Prostate gland (tissue), 2 donors: Measurements from ENCODE around the gene CARD9.

Experiments used
- POLR2A ChIP-seq: fragments of 450-650 bp; IDR thresholded peaks from one replicate; pipeline ENCODE4 v1.6.1; 2016; ENCODE audit warnings: antibody characterized with exemption, mild to moderate bottlenecking
- POLR2AphosphoS5 ChIP-seq: sonication (generic); formaldehyde crosslinking; IDR thresholded peaks from one replicate; pipeline ENCODE4 v1.6.1; 2017; ENCODE audit warnings: antibody characterized with exemption
- TF ChIP-seq, protein P1 (sequence below), 4 experiments: fragments of 200-600 bp in 2 of 4; fragments of 450-650 bp in 2 of 4; sonication (generic) in 2 of 4; IDR thresholded peaks; 1 replicate in 3 of 4; 2 replicates in 1 of 4; pipeline ENCODE4 v1.5.1; 2016 to 2019; ENCODE audit warnings: antibody characterized with exemption in 4 of 4, mild to moderate bottlenecking in 2 of 4, moderate library complexity in 2 of 4

DNA sequence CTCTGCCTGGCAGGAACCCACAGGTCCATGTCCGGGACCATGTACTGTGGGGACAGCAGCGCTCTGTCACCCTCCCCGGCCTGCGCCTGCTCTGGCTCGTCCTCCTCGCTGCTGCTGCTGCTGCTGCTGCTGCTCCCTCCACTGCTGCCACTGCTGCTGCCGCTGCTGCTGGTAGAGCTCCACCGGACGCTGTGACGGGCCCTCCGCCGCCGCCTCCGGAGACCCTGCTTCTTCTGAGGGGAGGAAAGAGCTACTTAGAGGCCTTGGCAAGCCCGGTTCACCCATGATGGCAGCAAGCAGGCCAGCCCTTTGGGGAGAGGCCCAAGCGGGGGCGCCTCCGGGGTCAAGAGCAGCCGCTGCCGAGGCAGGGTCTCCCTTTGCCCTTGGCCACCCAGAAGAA, 10.0 kb upstream of the CARD9 start:
- TF ChIP-seq, protein P1, sequence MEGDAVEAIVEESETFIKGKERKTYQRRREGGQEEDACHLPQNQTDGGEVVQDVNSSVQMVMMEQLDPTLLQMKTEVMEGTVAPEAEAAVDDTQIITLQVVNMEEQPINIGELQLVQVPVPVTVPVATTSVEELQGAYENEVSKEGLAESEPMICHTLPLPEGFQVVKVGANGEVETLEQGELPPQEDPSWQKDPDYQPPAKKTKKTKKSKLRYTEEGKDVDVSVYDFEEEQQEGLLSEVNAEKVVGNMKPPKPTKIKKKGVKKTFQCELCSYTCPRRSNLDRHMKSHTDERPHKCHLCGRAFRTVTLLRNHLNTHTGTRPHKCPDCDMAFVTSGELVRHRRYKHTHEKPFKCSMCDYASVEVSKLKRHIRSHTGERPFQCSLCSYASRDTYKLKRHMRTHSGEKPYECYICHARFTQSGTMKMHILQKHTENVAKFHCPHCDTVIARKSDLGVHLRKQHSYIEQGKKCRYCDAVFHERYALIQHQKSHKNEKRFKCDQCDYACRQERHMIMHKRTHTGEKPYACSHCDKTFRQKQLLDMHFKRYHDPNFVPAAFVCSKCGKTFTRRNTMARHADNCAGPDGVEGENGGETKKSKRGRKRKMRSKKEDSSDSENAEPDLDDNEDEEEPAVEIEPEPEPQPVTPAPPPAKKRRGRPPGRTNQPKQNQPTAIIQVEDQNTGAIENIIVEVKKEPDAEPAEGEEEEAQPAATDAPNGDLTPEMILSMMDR (IDR thresholded peaks at IDR 0.05), result no peak
- TF ChIP-seq POLR2AphosphoS5 (no peak), POLR2A (no peak)
